HG03565 (cell line): Measurements from ENCODE around the gene MICAL3.

ENCODE experiments used
- ATAC-seq: cut with Tn5 transposase; IDR thresholded peaks from one replicate; pipeline ENCODE4 v1.9.1; 2021; ENCODE audit warnings: mild to moderate bottlenecking, moderate library complexity; ENCODE audit not compliant: unreplicated experiment

Gene MICAL3

DNA sequence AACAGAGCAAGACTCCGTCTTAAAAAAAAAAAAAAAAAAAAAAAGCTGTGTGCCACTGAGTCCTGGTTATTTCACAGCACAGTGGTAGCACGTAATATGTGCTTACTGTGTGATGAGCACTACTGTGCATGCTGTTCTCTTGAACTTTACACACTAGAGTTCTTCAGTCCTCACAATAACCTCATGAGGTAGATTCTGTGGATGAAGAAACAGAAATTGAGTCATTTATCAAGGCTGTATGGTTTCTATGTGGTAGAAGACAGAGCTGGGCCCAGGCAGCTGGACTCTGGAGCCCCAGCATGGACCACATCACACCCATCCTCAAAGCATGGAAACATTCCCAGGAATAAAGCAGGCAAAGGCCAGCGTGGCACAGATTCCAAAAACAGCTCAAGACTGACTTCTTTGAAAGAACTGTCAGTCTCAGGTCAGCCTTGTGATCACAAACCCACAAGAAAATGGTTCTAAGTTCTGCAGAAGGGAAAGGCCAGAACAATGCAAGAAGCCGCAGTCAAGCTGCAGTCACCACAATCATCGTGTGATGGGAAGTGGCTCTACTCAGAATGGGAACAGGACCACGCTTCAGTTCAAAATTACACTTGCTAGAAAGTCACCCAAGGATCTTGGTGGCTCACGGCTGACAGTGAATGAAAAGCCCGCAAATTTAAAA is 49.5 kb downstream of the MICAL3 start:
- no peak for ATAC-seq

DNA sequence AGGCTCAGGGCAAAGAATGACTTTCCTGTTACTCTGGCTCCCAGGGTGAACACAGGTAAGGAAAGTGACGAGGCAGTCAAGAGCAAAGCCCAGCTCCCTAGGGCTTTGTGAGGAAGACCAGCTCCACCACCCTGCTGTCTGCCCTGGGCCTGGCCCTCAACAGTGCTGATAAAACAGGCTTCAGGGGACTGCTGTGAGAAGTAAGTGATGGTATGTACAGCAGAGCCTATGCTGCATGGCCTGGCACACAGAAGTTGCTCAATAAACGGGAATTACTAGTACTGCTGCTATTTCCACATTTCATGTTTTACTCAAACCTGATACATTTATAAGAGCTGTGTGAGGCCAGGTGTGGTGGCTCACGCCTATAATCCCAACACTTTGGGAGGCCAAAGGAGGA is 50.3 kb downstream of the MICAL3 start:
- ATAC-seq = no peak

DNA sequence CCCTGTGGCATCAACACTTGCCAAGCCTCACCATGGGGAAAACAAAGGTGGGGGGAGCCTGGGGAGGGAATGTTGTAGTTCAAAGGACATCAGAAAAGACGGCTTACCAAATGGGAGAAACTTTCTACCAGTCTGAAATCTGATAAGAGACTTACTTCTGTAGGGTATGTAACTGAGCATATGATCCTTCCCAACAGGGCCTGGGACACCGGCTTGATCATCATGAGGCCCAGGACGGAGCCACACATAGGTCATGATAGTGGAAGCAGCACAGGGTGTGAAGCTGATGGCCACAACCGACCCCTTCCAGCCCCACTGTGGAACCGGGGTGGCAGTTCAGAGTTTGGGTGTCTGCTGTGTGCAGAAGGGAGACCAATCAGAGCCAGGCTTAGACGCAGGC is 51.1 kb downstream of the MICAL3 start:
- ATAC-seq = no peak

DNA sequence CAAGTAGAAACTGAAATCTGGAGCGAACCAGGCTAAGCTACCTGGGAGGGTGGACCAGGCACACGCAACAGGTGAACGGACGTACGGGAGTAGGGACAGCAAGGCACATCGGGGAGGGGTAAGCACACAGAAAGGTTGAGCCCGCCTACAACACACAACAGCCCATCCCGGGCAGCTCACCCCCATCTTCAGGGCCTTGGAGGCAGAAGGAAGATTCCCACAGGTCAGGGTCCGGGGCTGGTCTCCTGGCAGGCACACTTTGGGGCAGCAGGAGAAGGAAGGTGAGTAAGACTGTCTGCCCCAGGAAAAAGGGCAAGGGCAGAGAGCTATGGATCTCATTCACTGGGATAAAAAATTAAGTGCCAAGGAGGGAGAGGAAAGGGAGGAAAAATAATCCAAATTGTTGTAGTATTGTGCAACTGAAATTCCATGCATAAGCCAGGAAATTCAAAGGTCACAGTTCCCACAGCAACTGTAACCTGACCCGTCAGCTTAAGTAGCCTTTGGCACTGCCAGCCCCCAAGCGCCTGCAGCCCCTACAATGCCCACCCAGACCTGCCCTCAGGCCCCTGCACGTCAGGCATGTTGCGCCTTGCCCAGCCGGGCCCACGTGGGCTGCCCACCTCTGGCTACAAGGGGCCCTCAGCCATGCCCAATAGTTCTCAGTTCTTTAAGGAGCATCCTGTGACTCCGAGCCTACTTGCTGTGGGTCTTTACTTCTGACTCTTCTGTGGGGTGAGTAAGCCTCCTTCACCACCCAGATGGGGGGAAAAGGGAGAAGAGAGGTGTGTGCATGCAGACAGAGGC is 51.8 kb downstream of the MICAL3 start:
- no peak for ATAC-seq

DNA sequence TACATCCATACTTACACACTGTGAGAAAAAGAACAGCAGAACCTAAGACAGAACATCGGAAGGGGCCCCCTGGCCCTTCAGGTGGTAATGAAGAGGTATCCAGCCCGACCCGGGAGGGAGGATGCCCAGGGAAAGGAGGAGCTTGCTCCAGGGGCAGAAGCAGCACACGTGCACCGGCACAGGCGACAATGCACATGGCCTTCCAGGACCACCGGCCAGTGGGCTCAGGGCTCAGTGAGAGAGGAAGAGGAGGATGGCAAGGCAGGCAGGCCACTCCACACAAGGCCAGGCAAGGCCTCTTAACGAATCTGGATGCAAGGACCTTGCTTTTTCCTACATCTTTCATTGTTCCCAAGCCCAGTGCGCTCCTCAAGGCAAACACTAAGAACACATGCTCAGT is 52.6 kb downstream of the MICAL3 start:
- no peak for ATAC-seq

DNA sequence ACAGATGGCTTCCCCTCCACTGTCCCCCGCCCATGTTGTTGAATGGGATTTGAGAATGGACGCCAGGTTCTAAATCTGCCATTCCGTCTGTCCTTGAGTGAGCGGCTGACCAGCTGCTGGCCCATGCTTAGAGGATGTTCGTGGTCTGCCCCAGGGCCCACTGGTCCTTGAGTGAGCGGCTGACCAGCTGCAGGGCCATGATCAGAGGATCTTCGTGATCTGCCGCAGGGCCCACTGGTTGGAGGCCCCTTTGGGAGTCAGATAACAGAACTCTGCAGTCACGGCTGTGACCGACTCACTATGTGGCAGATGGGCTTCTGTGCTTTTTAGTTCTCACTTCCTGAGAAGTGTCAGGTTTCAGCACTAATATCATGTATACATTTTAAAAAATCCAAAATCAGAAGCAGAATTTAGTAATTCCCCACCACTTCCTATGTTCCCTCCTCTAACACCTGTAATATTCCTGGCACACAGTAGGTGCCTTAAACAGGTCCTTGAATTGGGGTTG is 54.1 kb downstream of the MICAL3 start:
- no peak for ATAC-seq

DNA sequence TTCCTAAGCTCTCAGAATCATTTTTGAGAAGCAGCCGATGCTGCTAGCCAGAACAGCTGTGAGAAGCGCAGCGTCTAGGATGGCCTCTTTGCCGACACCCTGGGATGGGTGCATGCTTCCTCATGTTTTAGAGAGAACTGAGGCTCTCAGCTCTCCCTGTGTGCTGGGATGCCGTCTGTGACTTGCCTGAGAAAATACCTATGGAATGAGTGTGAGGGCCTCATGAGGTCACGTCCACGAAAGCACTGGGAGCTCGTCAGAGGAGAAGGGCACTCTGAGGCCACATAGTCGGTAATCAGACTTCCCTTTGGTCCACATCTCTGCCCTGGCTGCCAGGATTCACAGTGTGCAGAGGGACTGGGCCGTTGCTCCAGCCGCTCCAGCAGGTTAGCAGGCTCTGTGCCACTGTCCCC is 54.7 kb downstream of the MICAL3 start:
- ATAC-seq = no peak

DNA sequence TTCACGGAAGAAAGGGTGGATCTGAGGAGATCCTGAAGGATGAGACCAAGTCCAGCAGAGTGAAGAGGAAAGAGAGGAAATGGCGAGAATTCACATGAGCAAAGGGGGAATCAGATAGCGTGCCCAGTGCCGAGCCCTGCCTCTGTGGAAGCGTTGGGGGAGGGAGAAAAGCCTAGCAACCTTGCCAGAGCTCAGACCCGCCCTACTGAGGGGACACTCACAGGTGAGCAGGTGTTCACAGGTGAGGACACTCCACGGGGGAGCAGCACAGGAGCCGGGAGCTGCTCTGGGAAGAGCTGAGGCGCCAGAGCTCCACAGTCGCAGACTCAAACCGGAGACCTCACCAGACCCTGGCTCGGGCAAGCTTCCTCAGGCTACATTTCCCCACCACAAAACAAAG is 56.2 kb downstream of the MICAL3 start:
- ATAC-seq = no peak

DNA sequence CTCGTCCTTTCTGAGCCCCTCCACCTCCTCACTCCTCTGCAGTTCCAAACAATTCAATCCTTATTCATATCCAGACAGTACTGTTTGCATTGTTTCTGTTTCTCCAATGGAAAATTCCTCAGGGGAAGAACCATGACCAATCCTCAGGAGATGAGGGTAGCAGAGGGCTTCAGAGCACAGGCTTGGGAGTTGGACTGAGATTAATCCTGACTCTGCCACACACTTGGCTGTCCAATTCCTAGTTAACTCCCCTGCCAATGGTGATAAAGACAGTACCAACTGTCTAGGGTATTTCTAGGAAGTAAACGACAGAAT is 58.0 kb downstream of the MICAL3 start:
- ATAC-seq = no peak

DNA sequence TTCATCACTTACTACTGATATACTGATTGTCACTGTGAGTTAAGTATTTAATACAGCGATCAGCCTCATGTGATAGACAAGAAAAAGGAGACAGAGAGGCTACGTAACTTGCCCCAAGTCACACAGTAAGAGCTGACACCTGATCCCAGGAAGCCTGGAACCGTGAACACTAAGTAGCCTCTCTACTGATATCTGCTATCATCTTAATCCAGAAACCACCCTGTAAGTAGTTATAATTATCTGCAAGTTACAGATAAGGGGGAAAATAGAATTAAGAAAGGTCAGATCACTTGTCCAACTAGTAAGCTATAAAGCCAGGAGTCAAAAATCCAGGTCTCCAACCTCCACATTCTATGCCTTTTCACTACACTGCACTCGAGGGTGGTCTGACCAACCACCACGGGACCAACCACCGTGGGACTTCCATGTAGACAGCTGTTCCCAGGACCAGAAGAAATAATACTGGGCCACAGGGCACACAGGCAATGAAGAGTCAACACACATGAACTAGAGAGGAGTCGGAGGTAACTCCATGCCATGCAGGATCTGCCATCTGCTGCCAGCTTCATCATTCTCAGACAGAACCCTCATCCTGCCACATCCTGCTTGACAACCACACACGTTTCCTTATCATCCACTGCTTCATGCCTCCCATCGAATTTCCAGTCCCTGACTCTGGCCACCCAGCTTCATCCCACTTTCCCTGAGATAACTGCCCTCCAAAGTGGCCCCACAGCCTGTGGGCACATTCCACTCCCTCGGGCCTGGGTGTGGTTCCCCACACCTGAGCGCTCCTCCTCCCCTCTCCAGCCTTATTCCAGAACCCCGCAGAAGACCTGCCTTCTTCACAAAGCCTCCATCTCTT is 58.6 kb downstream of the MICAL3 start:
- no peak for ATAC-seq

DNA sequence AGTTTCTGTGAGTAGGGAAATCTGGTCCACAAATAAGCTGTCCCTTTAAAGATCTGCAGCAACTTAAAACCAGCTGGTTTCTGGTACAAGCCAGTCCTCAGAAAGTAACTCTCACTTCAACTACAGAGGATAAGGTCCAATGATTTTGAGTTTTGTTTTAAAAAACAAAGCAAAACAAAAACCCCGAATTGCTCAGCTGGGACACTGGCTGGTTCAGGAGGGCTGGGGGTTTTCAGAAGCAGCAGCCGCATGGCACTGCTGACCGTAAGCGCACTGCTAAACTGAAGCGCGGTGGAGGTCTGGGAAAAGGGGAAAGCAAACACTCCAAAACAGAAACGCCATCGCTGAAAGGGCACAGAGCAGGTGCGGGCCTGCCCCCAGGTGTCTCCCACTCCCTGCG is 59.7 kb downstream of the MICAL3 start:
- ATAC-seq = peak; percentile 77

DNA sequence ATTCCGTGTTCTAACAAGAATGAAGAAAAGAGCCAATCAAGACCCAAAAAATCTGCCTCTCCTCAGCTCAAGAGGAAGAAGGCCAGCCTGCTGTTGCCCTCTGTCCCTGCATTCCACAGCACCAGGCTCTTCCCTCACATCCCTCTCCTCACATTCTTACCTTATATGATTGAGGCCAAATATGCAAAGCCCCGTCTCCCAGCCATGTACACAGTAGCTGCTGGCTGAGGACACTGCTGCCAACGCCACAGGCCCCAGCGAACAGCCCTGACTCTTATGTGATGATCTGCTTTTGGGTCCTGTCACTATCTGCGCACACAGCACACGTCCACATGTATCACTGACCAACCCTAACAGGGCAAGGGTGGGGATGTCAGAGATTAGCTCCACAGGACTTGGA is 60.2 kb downstream of the MICAL3 start:
- no peak for ATAC-seq

DNA sequence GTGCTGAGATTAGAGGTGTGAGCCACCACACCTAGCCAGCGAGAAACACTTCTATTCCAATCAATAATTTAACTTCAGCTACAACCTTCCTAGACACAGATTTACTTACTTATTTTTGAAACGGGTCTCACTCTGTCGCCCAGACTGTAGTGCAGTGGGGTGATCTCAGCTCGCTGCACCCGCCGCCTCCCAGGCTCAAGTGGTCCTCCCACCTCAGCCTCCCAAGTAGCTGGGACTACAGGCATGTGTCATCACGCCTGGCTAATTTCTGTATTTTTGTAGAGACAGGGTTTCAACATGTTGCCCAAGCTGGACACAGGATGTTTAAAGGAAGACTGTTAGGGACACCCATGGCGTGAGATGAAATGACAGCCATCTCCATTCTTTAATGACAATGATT is 61.3 kb downstream of the MICAL3 start:
- no peak for ATAC-seq

DNA sequence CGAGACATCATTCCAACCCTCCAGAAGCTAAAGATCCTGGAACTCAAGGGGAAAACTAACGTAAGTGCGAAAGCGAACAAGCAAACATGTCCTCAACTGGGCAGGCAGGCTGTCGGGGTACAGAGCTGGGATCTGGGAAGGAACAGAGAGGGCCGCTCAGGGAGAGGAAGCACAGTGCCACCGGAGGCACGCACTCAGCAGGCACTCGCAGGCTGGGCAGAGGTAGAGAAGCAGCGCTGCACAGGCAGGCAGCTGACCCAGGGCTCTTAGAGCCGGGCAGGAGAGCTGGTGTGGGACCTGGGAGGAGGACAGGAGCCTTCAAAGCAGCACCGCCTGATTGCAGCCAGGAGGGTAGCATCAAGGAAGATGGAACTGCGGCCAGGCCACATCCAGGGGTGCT is 62.2 kb downstream of the MICAL3 start:
- no peak for ATAC-seq

DNA sequence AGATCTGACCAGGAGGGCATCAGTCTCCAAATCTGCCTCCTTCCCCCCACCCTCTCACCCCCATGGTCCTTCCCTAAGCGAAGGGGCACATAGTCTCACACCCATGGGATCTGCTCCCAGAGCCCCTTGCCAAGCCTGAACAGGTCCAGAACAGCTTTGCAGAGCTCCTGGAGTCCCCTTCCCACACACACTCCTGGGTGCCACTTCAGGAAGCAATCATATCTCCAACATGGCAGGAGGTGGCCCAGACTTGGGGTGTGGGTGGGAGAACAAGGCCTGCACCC is 63.0 kb downstream of the MICAL3 start:
- ATAC-seq = no peak

DNA sequence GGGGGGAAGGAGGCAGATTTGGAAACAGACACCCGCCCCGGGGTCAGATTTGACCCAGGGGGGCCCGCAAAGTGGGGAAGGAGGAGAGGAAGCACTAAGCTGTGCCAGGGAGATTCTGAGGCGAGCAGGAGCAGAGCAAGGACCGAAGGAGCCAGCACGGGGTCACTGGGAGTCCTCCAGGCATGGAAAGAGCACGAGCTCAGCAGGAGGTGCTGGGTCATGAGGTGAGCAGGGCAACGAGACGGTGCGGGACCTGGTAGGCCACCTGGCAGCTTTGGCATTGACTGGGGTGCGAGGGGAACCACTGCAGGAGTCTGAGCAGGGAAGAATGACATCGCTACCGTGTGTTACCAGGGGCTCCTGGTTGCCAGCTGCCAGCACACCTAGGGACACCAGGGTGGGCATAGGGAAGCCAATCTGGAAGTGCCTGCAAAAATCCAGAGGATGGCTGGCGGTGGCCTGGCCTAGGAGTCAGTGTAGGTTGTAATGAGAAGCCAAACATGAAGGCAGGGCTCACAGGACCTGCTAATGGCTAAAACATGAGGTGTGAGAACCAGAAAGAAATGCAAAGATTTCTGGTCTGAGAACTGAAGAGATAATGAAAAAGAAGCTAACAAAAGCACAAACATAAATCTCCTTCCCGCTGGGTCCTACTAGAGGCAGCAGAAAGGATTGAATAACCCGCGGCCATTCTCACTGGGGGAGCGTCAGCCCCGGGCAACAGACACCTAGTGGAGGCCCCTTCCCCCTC is 63.5 kb downstream of the MICAL3 start:
- ATAC-seq = no peak

DNA sequence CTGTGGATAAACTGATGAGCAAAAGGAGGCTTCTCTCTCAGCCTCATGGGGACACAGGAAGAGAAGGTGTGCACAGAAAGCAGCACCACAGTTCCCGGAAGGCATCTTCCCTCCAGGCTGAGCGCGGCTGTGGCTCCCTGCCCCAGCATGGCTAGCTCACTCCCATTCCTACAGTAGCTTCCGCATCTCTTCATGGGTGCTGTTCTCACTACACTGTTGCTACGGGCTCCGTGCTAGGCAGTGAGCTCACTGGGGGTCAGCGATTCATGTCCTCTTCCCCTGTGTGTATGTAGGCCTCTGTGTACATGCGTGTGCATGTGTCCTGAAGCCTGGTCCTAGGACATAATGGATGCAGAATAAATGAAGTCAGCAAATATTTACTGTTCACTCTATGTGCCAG is 64.3 kb downstream of the MICAL3 start:
- ATAC-seq = no peak

DNA sequence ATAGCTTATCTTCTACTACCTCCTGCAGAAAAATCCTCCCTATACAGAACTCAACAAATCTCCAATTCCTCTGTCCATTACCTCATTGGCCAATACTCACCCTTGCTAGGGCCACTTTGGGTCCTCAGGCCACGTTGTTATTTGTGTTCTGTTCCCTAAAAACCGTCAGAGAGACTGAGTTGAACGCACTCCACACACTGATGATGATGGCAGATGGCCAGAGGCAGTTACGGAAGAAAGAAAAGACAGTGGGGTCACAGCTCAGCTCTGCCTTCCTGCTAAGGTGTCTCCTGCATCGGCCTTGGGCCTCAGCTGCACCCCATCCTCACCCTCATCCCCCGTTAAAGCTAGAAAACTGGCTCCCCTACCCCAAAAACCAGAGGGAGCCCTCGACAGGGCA is 66.2 kb downstream of the MICAL3 start:
- ATAC-seq = no peak

DNA sequence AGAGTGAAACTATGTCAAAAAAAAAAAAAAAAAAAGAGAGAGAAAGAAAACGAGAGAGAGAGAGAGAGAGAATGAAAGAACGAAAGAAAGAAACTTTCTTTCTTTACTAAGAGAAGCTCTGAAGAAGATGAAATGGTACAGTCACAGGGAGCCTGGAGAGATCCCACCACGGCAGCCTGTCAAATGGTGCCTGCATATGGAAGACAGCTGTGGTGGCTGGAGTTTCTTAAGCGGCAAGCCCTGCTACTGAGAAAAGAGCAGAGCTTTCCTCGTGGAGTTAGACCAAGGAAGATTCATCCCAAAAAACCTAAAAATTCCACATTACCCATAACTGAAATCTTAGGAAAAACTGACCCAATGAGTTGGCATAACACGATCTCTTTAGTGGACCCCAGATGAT is 66.7 kb downstream of the MICAL3 start:
- no peak for ATAC-seq

DNA sequence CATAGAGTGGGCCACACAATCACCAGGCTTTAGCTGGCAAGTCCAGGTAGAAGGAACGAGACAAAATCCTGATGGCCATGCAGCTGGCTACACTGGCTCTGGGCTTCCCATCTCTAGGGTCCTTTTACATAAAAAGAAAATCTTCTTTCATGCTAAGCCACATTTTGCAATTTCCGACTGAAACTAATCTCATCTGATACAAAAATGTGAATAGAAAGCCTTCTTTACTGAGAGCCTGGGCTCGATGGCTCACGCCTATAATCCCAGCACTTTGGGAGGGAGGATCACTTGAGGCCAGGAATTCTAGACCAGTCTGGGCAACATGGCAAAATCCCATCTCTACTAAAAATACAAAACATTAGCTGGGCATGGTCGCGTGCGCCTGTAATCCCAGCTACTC is 67.2 kb downstream of the MICAL3 start:
- ATAC-seq = no peak

DNA sequence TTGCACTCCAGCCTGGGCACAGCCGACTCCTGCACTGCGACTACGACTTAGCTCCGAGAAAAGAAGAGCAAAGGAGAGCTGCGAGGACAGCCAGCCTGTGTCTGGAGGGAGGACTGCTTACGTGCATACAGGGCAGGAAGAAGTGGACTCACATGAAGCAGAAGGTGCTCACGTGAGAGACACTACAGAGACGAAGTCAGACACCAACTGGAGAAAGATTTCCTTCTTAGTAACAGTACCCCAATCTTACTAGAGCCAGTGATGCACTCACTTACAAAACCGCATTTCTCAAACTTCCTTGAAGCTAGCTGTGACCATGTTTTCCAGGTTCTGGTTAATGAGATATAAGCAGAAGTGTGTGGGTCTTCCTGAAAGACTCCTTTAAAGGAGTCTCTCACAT is 67.7 kb downstream of the MICAL3 start:
- no peak for ATAC-seq
